GM19395 (cell line): ENCODE data around the gene VCPKMT.
A peak's percentile ranks its signal among the peaks of the same experiment; 100 is the strongest.
"Not testable (repeated sequence)": the region's sequence is repeated elsewhere in the genome, so short reads cannot be mapped to it uniquely, and the experiment has no call there.

Source experiments
- ATAC-seq: cut with Tn5 transposase; IDR thresholded peaks from one replicate; pipeline ENCODE4 v1.9.1; 2021; ENCODE audit warnings: mild to moderate bottlenecking, moderate library complexity; ENCODE audit not compliant: unreplicated experiment

Gene VCPKMT

GRCh38 chr14:50093496-50093895 lies 22.9 kb downstream of the VCPKMT start:
- no peak for ATAC-seq

GRCh38 chr14:50092006-50092555 lies 24.3 kb downstream of the VCPKMT start:
- no peak for ATAC-seq

GRCh38 chr14:50091240-50091913 lies 25.0 kb downstream of the VCPKMT start:
- no peak for ATAC-seq

- no peak for ATAC-seq
Measured at GRCh38 chr14:50089208-50089607, 27.2 kb downstream of the VCPKMT start.

GRCh38 chr14:50088731-50089130 lies 27.6 kb downstream of the VCPKMT start:
- ATAC-seq: no peak

GRCh38 chr14:50088117-50088515 lies 28.3 kb downstream of the VCPKMT start:
- no peak for ATAC-seq

GRCh38 chr14:50087341-50088116 lies 28.8 kb downstream of the VCPKMT start:
- no peak for ATAC-seq

GRCh38 chr14:50086321-50086711 lies 30.1 kb downstream of the VCPKMT start:
- no peak for ATAC-seq

- ATAC-seq: peak; percentile 59
Measured at GRCh38 chr14:50085570-50086320, 30.6 kb downstream of the VCPKMT start.

GRCh38 chr14:50084666-50085065 lies 31.7 kb downstream of the VCPKMT start:
- no peak for ATAC-seq

- ATAC-seq: peak; percentile 51
Measured at GRCh38 chr14:50083467-50084337, 32.7 kb downstream of the VCPKMT start.

- ATAC-seq: peak; percentile 81
Measured at GRCh38 chr14:50082784-50083466, 33.4 kb downstream of the VCPKMT start.

GRCh38 chr14:50082308-50082742 lies 34.0 kb downstream of the VCPKMT start:
- ATAC-seq: no peak

GRCh38 chr14:50079103-50079502 lies 37.3 kb downstream of the VCPKMT start:
- ATAC-seq: not testable (repeated sequence)

GRCh38 chr14:50073663-50074062 lies 42.7 kb downstream of the VCPKMT start:
- not testable (repeated sequence) for ATAC-seq

GRCh38 chr14:50072395-50072794 lies 44.0 kb downstream of the VCPKMT start:
- ATAC-seq: no peak

GRCh38 chr14:50070840-50071548 lies 45.4 kb downstream of the VCPKMT start:
- ATAC-seq: no peak

GRCh38 chr14:50070230-50070629 lies 46.1 kb downstream of the VCPKMT start:
- ATAC-seq: no peak

- no peak for ATAC-seq
Measured at GRCh38 chr14:50069325-50069724, 47.0 kb downstream of the VCPKMT start.
